Stimulated activated naive CD8-positive, alpha-beta T cell treated with anti-CD3 and anti-CD28 coated beads, Interleukin-15, amount 100 ng/mL, for 72 hours (primary cell): ENCODE measurements around the gene CTBP1.

Experiments
- ATAC-seq: fragments of 150-1000 bp; cut with Tn5 transposase; 2 replicates; pipeline ENCODE4 v1.10.0; 2021; ENCODE audit warnings: mild to moderate bottlenecking, moderate library complexity
- DNase-seq, 2 donors: peaks; one replicate each; pipeline ENCODE4 v3.0.0; 2021 to 2022
- H3K27ac Mint-ChIP-seq, 2 donors: one replicate each; pipeline ENCODE4 v1.8.0; 2022; ENCODE audit warnings: mild to moderate bottlenecking in 2 of 2, mixed read lengths in 2 of 2, moderate library complexity in 2 of 2
- H3K27me3 Mint-ChIP-seq: one replicate; pipeline ENCODE4 v1.8.0; 2022; ENCODE audit warnings: mixed read lengths
- H3K4me1 Mint-ChIP-seq: one replicate; pipeline ENCODE4 v1.8.0; 2022; ENCODE audit warnings: mild to moderate bottlenecking, mixed read lengths
- H3K4me3 Mint-ChIP-seq, 2 donors: one replicate each; pipeline ENCODE4 v1.8.0; 2022; ENCODE audit warnings: mild to moderate bottlenecking in 2 of 2, mixed read lengths in 2 of 2, moderate library complexity in 1 of 2
- H3K9me3 Mint-ChIP-seq, 2 donors: one replicate each; pipeline ENCODE4 v1.8.0; 2022; ENCODE audit warnings: mixed read lengths in 2 of 2

CTBP1 gene

GRCh38 chr4:1289207-1290164 is 40.6 kb upstream of the CTBP1 start, which contains the start of gene MAEA:
MAEA (plus strand) TSS chr4:1289891; CDS start chr4:1289914, 23 bp downstream.
- H3K4me1 Mint-ChIP-seq, result peaks cover 46% of the 10 kb centered on the region
- peak within 1 kb of the TSS; percentile 90 to 98 for H3K4me3 Mint-ChIP-seq
- peak; percentile 97 for ATAC-seq
- H3K9me3 Mint-ChIP-seq, result peaks cover 5 to 7% of the 10 kb centered on the region in 2 donors
- peak within 1 kb of the TSS; percentile 96 to 98 for H3K27ac Mint-ChIP-seq
- peak; percentile 96 to 98 for DNase-seq
- no peaks in the 10 kb centered on the region for H3K27me3 Mint-ChIP-seq

GRCh38 chr4:1288786-1289185 is 39.9 kb upstream of the CTBP1 start:
- Mint-ChIP-seq H3K9me3 (peaks cover 5 to 7% of the 10 kb centered on the region in 2 donors), H3K27ac (peak overlapping the region; percentile 54 to 95), H3K4me1 (peaks cover 39% of the 10 kb centered on the region), H3K27me3 (no peaks in the 10 kb centered on the region), H3K4me3 (peak overlapping the region; percentile 90 to 98)
- ATAC-seq, result no peak
- no peak for DNase-seq

- DNase-seq (peak; percentile 46 to 68), ATAC-seq (peak; percentile 27)
- Mint-ChIP-seq H3K4me1 (peaks cover 14% of the 10 kb centered on the region), H3K27ac (no peak overlapping the region), H3K27me3 (no peaks in the 10 kb centered on the region), H3K9me3 (peaks cover 5 to 7% of the 10 kb centered on the region in 2 donors), H3K4me3 (no peak overlapping the region)
Measured at GRCh38 chr4:1285790-1286553, 37.0 kb upstream of the CTBP1 start.

GRCh38 chr4:1285151-1285789 is 36.3 kb upstream of the CTBP1 start:
- no peak overlapping the region for H3K4me3 Mint-ChIP-seq

GRCh38 chr4:1283711-1284110 is 34.8 kb upstream of the CTBP1 start:
- Mint-ChIP-seq H3K27me3 (no peaks in the 10 kb centered on the region), H3K4me1 (peaks cover 6% of the 10 kb centered on the region), H3K27ac (no peak overlapping the region), H3K4me3 (no peak overlapping the region), H3K9me3 (peaks cover 5 to 7% of the 10 kb centered on the region in 2 donors)
- DNase-seq, result no peak
- no peak for ATAC-seq

More at GRCh38 chr4:1285151-1285789, 36.3 kb upstream of the CTBP1 start:
- no peak for ATAC-seq
- Mint-ChIP-seq H3K27ac (no peak overlapping the region), H3K27me3 (no peaks in the 10 kb centered on the region), H3K9me3 (peaks cover 5 to 7% of the 10 kb centered on the region in 2 donors), H3K4me1 (peaks cover 7% of the 10 kb centered on the region)
- no peak for DNase-seq

GRCh38 chr4:1279253-1279652 is 30.3 kb upstream of the CTBP1 start:
- no peak overlapping the region for H3K27ac Mint-ChIP-seq
- H3K9me3 Mint-ChIP-seq, result no peaks in the 10 kb centered on the region
- ATAC-seq, result no peak
- H3K4me3 Mint-ChIP-seq, result no peak overlapping the region
- no peaks in the 10 kb centered on the region for H3K27me3 Mint-ChIP-seq
- H3K4me1 Mint-ChIP-seq, result no peaks in the 10 kb centered on the region
- no peak for DNase-seq

GRCh38 chr4:1277667-1278665 is 29.0 kb upstream of the CTBP1 start:
- Mint-ChIP-seq H3K4me1 (no peaks in the 10 kb centered on the region), H3K9me3 (no peaks in the 10 kb centered on the region), H3K27ac (no peak overlapping the region), H3K4me3 (no peak overlapping the region), H3K27me3 (no peaks in the 10 kb centered on the region)
- ATAC-seq (no peak), DNase-seq (no peak)

GRCh38 chr4:1276984-1277383 is 28.1 kb upstream of the CTBP1 start:
- Mint-ChIP-seq H3K9me3 (no peaks in the 10 kb centered on the region), H3K4me1 (no peaks in the 10 kb centered on the region), H3K4me3 (no peak overlapping the region), H3K27ac (no peak overlapping the region), H3K27me3 (no peaks in the 10 kb centered on the region)
- DNase-seq (no peak), ATAC-seq (no peak)

GRCh38 chr4:1274871-1275270 is 25.9 kb upstream of the CTBP1 start:
- no peak overlapping the region for H3K4me3 Mint-ChIP-seq
- no peaks in the 10 kb centered on the region for H3K27me3 Mint-ChIP-seq
- DNase-seq (no peak), ATAC-seq (no peak)
- H3K4me1 Mint-ChIP-seq, result no peaks in the 10 kb centered on the region
- H3K27ac Mint-ChIP-seq, result no peak overlapping the region
- no peaks in the 10 kb centered on the region for H3K9me3 Mint-ChIP-seq

- Mint-ChIP-seq H3K4me1 (peaks cover 17% of the 10 kb centered on the region), H3K9me3 (peaks cover 0 to 4% of the 10 kb centered on the region in 2 donors), H3K27ac (no peak overlapping the region), H3K27me3 (no peaks in the 10 kb centered on the region), H3K4me3 (no peak overlapping the region)
- no peak for ATAC-seq
- no peak for DNase-seq
Measured at GRCh38 chr4:1271686-1272085, 22.8 kb upstream of the CTBP1 start.

- Mint-ChIP-seq H3K9me3 (peaks cover 0 to 12% of the 10 kb centered on the region in 2 donors), H3K4me3 (no peak overlapping the region), H3K4me1 (peaks cover 28% of the 10 kb centered on the region), H3K27ac (no peak overlapping the region), H3K27me3 (no peaks in the 10 kb centered on the region)
- no peak for ATAC-seq
- DNase-seq, result no peak
Measured at GRCh38 chr4:1269209-1269608, 20.3 kb upstream of the CTBP1 start.

- no peaks in the 10 kb centered on the region for H3K27me3 Mint-ChIP-seq
- peaks cover 0 to 12% of the 10 kb centered on the region in 2 donors for H3K9me3 Mint-ChIP-seq
- H3K4me1 Mint-ChIP-seq, result peaks cover 28% of the 10 kb centered on the region
- H3K4me3 Mint-ChIP-seq, result peak overlapping the region; percentile 72 to 76
- no peak for DNase-seq
- H3K27ac Mint-ChIP-seq, result peak overlapping the region; percentile 72 to 89
- ATAC-seq, result peak; percentile 88
Measured at GRCh38 chr4:1266881-1267763, 18.2 kb upstream of the CTBP1 start.

GRCh38 chr4:1265351-1265750 is 16.4 kb upstream of the CTBP1 start:
- no peak for ATAC-seq
- H3K27me3 Mint-ChIP-seq, result no peaks in the 10 kb centered on the region
- DNase-seq, result no peak
- H3K27ac Mint-ChIP-seq, result no peak overlapping the region
- no peak overlapping the region for H3K4me3 Mint-ChIP-seq
- H3K4me1 Mint-ChIP-seq, result peaks cover 38% of the 10 kb centered on the region
- H3K9me3 Mint-ChIP-seq, result peaks cover 0 to 12% of the 10 kb centered on the region in 2 donors

GRCh38 chr4:1264942-1265341 is 16.0 kb upstream of the CTBP1 start:
- H3K9me3 Mint-ChIP-seq, result peaks cover 0 to 12% of the 10 kb centered on the region in 2 donors

More at GRCh38 chr4:1264942-1265341, 16.0 kb upstream of the CTBP1 start:
- ATAC-seq (no peak), DNase-seq (no peak)
- Mint-ChIP-seq H3K4me3 (no peak overlapping the region), H3K27ac (no peak overlapping the region), H3K4me1 (peaks cover 42% of the 10 kb centered on the region), H3K27me3 (no peaks in the 10 kb centered on the region)
